IMR-90 (cell line): ENCODE data around the gene PTPRN2. TPM values are rescaled to one million over a fixed set of nuclear protein-coding genes. Genes with fewer than 3 reads are reported as not detected.

Experiments
- ATAC-seq: fragments of 200-7000 bp; cut with Tn5 transposase; 2 replicates; pipeline ENCODE4 v1.9.1; 2020; ENCODE audit warnings: low read depth, mild to moderate bottlenecking, moderate library complexity
- BruUV-seq: library from RNA; stranded (reverse); fragments of 400-500 nt; replicated peaks from 2 replicates; lab custom pipeline; 2021; lab: Mats Ljungman, UMichigan
- CTCF ChIA-PET: fragments of 300-600 bp; formaldehyde crosslinking; extraction: SDS; loops from one replicate; lab custom pipeline; 2021; ENCODE audit warnings: antibody characterized with exemption; lab: Yijun Ruan, JAX
- POLR2A ChIA-PET: fragments of 300-600 bp; sonication (Branson Sonifier 250); formaldehyde crosslinking; loops from one replicate; lab custom pipeline; 2022; ENCODE audit warnings: antibody characterized with exemption; ENCODE audit not compliant: unreplicated experiment; lab: Charles Lee
- DNase-seq: peaks from one replicate; pipeline ENCODE4 v3.0.0; 2013
- H2AFZ ChIP-seq: replicated peaks from 2 replicates; pipeline ENCODE3; 2013; ENCODE audit warnings: low read length, mild to moderate bottlenecking; ENCODE audit not compliant: poor library complexity
- H2AK5ac ChIP-seq: 2 replicates; pipeline ENCODE4 v1.6.1; 2013; ENCODE audit warnings: low read depth, low read length, inconsistent platforms
- H2AK9ac ChIP-seq: replicated peaks from 2 replicates; pipeline ENCODE3; 2013; ENCODE audit warnings: mild to moderate bottlenecking, low read depth, low read length, moderate library complexity; ENCODE audit not compliant: poor library complexity
- H2BK120ac ChIP-seq: 2 replicates; pipeline ENCODE4 v1.6.1; 2013; ENCODE audit warnings: low read depth, low read length, inconsistent platforms
- H2BK15ac ChIP-seq: 3 replicates; pipeline ENCODE4 v1.6.1; 2013; ENCODE audit warnings: low read depth, low read length, inconsistent platforms
- H2BK20ac ChIP-seq: 2 replicates; pipeline ENCODE4 v1.6.1; 2013; ENCODE audit warnings: low read depth, mild to moderate bottlenecking, inconsistent platforms, low read length, moderate library complexity
- H2BK5ac ChIP-seq: 2 replicates; pipeline ENCODE4 v1.6.1; 2013; ENCODE audit warnings: mild to moderate bottlenecking, low read depth, low read length, inconsistent platforms; ENCODE audit not compliant: poor library complexity, severe bottlenecking
- H3K14ac ChIP-seq: replicated peaks from 2 replicates; pipeline ENCODE4 v1.6.1; 2013; ENCODE audit warnings: low read depth, low read length, inconsistent platforms
- H3K18ac ChIP-seq: 2 replicates; pipeline ENCODE4 v1.6.1; 2013; ENCODE audit warnings: low read depth, low read length, control low read depth
- H3K23ac ChIP-seq: 2 replicates; pipeline ENCODE4 v1.6.1; 2013; ENCODE audit warnings: low read depth, low read length, inconsistent platforms
- H3K27ac ChIP-seq: 2 replicates; pipeline ENCODE4 v1.5.1; 2013; ENCODE audit warnings: mild to moderate bottlenecking, control low read depth, low read length; ENCODE audit not compliant: insufficient read depth
- H3K27me3 ChIP-seq: 2 replicates; pipeline ENCODE4 v1.6.1; 2013; ENCODE audit warnings: low read length; ENCODE audit not compliant: control insufficient read depth, insufficient read depth
- H3K36me3 ChIP-seq: 2 replicates; pipeline ENCODE4 v1.6.1; 2013; ENCODE audit warnings: low read length, mixed read lengths; ENCODE audit not compliant: control insufficient read depth, insufficient read depth
- H3K4ac ChIP-seq: 2 replicates; pipeline ENCODE4 v1.6.1; 2013; ENCODE audit warnings: low read depth, low read length, inconsistent platforms
- H3K4me1 ChIP-seq: 2 replicates; pipeline ENCODE4 v1.6.1; 2013; ENCODE audit warnings: low read length, mixed read lengths; ENCODE audit not compliant: control insufficient read depth, insufficient read depth
- H3K4me2 ChIP-seq: 2 replicates; pipeline ENCODE4 v1.6.1; 2013; ENCODE audit warnings: low read depth, mild to moderate bottlenecking, control low read depth, low read length, moderate library complexity
- H3K4me3 ChIP-seq: 2 replicates; pipeline ENCODE4 v1.5.1; 2013; ENCODE audit warnings: low read depth, mild to moderate bottlenecking, control low read depth, low read length, moderate library complexity; ENCODE audit not compliant: insufficient read depth
- H3K56ac ChIP-seq: 2 replicates; pipeline ENCODE4 v1.6.1; 2013; ENCODE audit warnings: low read length, inconsistent platforms; ENCODE audit not compliant: insufficient read depth; ENCODE audit errors: extremely low read depth
- H3K79me1 ChIP-seq, 2 experiments: 2 replicates each; pipeline ENCODE4 v1.6.1; 2013; ENCODE audit warnings: low read length in 2 of 2, inconsistent platforms in 1 of 2, low read depth in 1 of 2
- H3K9ac ChIP-seq: 2 replicates; pipeline ENCODE4 v1.6.1; 2013; ENCODE audit warnings: low read depth, low read length, control low read depth
- H3K9me1 ChIP-seq: 2 replicates; pipeline ENCODE4 v1.6.1; 2013; ENCODE audit warnings: low read length, inconsistent platforms; ENCODE audit not compliant: insufficient read depth
- H3K9me3 ChIP-seq: 2 replicates; pipeline ENCODE4 v1.6.1; 2013; ENCODE audit warnings: low read length; ENCODE audit not compliant: control insufficient read depth, insufficient read depth
- H4K20me1 ChIP-seq: 2 replicates; pipeline ENCODE4 v1.6.1; 2013; ENCODE audit warnings: low read length, inconsistent platforms; ENCODE audit not compliant: insufficient read depth
- H4K5ac ChIP-seq: 2 replicates; pipeline ENCODE4 v1.6.1; 2013; ENCODE audit warnings: mild to moderate bottlenecking, low read depth, low read length, control low read depth
- H4K8ac ChIP-seq, 2 experiments: 2 replicates each; pipeline ENCODE4 v1.6.1; 2013; ENCODE audit warnings: low read depth in 2 of 2, low read length in 2 of 2, control low read depth in 1 of 2, inconsistent platforms in 1 of 2
- H4K91ac ChIP-seq: 2 replicates; pipeline ENCODE4 v1.6.1; 2013; ENCODE audit warnings: low read depth, low read length, inconsistent platforms; ENCODE audit not compliant: insufficient read depth
- BHLHE40 ChIP-seq: fragments of 150-350 bp; IDR thresholded peaks from 2 replicates; pipeline ENCODE4 v1.6.1; 2016; ENCODE audit warnings: mild to moderate bottlenecking, low read depth, low read length
- MAFK ChIP-seq: IDR thresholded peaks from 2 replicates; pipeline ENCODE4 v1.6.1; 2012; ENCODE audit warnings: low read depth, low read length, improper control_type of control experiment
- MXI1 ChIP-seq: IDR thresholded peaks from 2 replicates; pipeline ENCODE4 v1.6.1; 2012; ENCODE audit warnings: low read depth, mild to moderate bottlenecking, low read length, moderate library complexity, borderline replicate concordance
- SMC3 ChIP-seq: fragments of 150-350 bp; IDR thresholded peaks from 2 replicates; pipeline ENCODE4 v1.6.1; 2016; ENCODE audit warnings: low read depth, mild to moderate bottlenecking, antibody characterized with exemption, low read length, moderate library complexity
- whole genome bisulfite sequencing, 2 experiments: methylation state at CpG; one replicate each; pipeline versions ENCODE4 v1.1.5 to v1.1.7; 2013; ENCODE audit warnings: missing lambda C conversion rate in 2 of 2; ENCODE audit not compliant: insufficient read length in 1 of 2; ENCODE audit errors: extremely low coverage in 2 of 2; 5-methylcytosine and 5-hydroxymethylcytosine counted together
- dilution Hi-C: fragments of 300-500 bp; cut with HindIII; formaldehyde crosslinking; loops from one replicate; pipeline ENCODE4 v1.14.3; 2018; ENCODE audit warnings: low sequenced_read_pairs; ENCODE audit not compliant: unreplicated experiment
- in situ Hi-C: fragments of 300-500 bp; cut with MboI; formaldehyde crosslinking; loops from 3 replicates; pipeline ENCODE4 v1.14.3; 2019; ENCODE audit warnings: low sequenced_read_pairs, inconsistent platforms, mixed read lengths
- intact Hi-C: fragments of 100-400 bp; cut with micrococcal nuclease; formaldehyde crosslinking; loops from 2 replicates; pipeline ENCODE4 v1.10.0; 2022
- polyA plus RNA-seq, 3 experiments: library from polyadenylated mRNA; depleted of rRNA; stranded (reverse); fragments of >200 nt; gene quantifications; 2 replicates each; pipeline ENCODE4 v1.2.3, GENCODE V29; 2012; ENCODE audit warnings: low replicate concordance in 1 of 3
- total RNA-seq: library from RNA; depleted of rRNA; stranded (reverse); fragments of >200 nt; gene quantifications from 2 replicates; pipeline ENCODE4 v1.2.3, GENCODE V29; 2012
- TF ChIP-seq, protein P1 (sequence below): fragments of 150-350 bp; IDR thresholded peaks from 2 replicates; pipeline ENCODE4 v1.6.1; 2016; ENCODE audit warnings: low read depth, mild to moderate bottlenecking, low read length, moderate library complexity, borderline replicate concordance

Gene PTPRN2
- total and polyA plus RNA-seq, 2 of the 4 experiments (the other 2 are of a cell fraction) = 0.03 TPM; not detected in 1

DNA sequence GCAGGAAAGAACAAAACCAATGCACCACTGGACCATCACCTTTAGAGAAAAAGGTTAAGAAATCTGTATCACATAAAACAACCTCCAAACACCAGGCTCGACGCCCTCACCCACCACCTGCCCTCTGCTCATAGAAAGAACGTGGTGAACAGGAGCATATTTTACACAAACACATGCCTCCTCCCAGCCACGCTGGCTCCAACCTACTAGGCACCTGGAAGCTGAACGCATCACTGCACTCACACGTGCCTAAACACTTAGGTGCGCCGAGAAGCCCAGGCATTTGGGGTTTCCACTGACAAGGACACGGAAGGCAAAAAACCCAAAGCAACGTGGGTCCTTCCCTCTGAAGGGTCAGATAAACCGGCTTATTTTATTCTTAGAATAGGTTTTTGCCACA is 56.0 kb downstream of the PTPRN2 start:
- Histone ChIP-seq H2AK9ac (no peak overlapping the region), H3K4me3 (no peak overlapping the region), H3K27me3 (no peaks in the 10 kb centered on the region), H4K20me1 (no peaks in the 10 kb centered on the region), H3K79me1 (no peaks in the 10 kb centered on the region), H3K36me3 (no peaks in the 10 kb centered on the region), H3K18ac (no peak overlapping the region), H2AFZ (no peak overlapping the region), H4K8ac (no peak overlapping the region), H3K14ac (no peak overlapping the region), H3K4me1 (no peaks in the 10 kb centered on the region), H3K9ac (no peak overlapping the region), H4K5ac (no peak overlapping the region), H3K4ac (no peak overlapping the region), H3K4me2 (no peak overlapping the region), H3K56ac (no peak overlapping the region), H4K91ac (no peak overlapping the region), H3K9me3 (peaks cover 67% of the 10 kb centered on the region), H2BK15ac (no peak overlapping the region), H3K27ac (no peak overlapping the region), H2BK5ac (no peak overlapping the region), H3K9me1 (no peaks in the 10 kb centered on the region), H3K23ac (no peak overlapping the region), H2BK120ac (no peak overlapping the region), H2BK20ac (no peak overlapping the region), H2AK5ac (no peak overlapping the region)
- no TSS peak for BruUV-seq
- POLR2A ChIA-PET = no interaction called here
- dilution Hi-C loops (no loop called here), intact Hi-C loops (no loop called here), in situ Hi-C loops (no loop called here)
- CTCF ChIA-PET = no interaction called here
- TF ChIP-seq SMC3 = no peak
- TF ChIP-seq BHLHE40 = no peak
- TF ChIP-seq MXI1 = no peak
- TF ChIP-seq, protein P1, sequence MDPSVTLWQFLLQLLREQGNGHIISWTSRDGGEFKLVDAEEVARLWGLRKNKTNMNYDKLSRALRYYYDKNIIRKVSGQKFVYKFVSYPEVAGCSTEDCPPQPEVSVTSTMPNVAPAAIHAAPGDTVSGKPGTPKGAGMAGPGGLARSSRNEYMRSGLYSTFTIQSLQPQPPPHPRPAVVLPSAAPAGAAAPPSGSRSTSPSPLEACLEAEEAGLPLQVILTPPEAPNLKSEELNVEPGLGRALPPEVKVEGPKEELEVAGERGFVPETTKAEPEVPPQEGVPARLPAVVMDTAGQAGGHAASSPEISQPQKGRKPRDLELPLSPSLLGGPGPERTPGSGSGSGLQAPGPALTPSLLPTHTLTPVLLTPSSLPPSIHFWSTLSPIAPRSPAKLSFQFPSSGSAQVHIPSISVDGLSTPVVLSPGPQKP = no peak
- no peak for TF ChIP-seq MAFK
- ATAC-seq = no peak
- WGBS, 2 experiments = 92% methylated on average over 2 of the region's 11 CpGs; no CpG with 5 or more reads in 1 of the 2 experiments
- no peak for DNase-seq
